ENCODE results near the gene TRMT1L. TPM values are rescaled to one million over a fixed set of nuclear protein-coding genes. Genes with fewer than 3 reads are reported as not detected.

TRMT1L gene
- total RNA-seq, 1 donor from 2014 or later: 25.6 TPM

DNA sequence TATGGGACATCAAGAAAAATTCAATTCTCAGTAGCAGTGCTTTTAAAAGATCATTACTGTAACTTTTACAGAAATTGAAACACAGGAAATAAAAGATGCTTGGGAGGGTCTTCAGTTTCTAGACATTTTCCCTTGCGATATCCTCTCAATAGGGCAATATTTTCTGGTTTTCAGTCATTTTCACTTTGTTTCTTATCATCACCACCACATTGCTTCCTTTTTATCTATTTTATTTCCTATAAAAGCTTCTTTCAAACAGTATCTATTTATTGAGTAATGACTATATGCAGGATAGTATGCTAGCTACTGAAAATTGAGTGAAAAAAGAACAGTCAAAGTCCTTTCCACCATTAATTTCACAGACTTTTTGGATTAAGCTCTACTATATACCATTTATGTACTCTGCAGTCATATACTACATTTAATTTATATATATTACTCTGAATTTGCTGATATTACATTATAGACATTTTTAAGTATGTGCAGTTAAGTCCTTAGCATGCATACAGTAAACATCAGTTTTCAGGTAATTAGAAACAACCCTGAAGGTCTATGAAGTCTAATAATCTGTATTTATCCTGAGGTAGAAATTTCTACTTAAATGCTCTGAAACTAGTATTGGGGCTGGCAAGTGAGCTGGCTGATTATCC is 18.7 kb downstream of the TRMT1L start:
- intact Hi-C loops (cut with DNase I): no loop called here
- ATAC-seq (ENCODE audit: poor library complexity) (no peak), DNase-seq (no peak)

DNA sequence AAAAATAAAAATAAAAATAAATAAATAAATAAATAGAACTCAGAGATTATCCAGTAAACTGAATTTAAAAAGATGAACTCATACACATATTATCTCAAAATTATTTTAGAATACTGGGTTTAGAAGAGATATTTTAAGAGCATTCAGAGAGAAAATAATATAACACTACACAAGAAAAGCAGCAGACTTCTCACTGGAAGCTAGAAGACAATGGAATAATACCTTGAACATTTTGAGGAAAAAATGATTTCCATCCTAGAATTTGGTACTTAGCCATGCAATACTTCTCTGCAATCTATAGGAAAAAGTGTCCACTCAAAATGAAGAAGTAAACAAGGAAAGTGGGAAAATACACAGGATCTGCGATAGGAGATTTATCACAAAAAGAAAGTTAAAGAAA is 24.2 kb downstream of the TRMT1L start:
- intact Hi-C loops (cut with DNase I): no loop called here
- DNase-seq (no peak), ATAC-seq (ENCODE audit: poor library complexity) (no peak)

DNA sequence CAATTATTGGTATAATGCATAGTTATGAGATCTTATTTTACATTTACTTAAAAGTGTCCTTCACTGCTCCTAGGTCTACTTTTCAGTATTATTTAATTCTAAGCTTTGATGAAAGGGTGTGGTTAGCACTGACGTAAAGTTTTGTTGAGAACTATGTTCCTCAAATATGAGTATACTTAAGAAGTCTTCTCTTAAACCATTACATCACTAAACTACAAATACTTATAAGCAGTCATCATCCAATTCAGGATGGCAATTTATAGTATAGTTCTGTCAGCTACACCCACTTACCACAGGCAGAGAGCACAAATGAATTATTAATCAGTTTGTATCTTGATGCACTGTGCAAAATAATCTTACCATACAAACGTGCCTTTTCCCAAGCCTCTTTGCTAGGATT is 27.0 kb downstream of the TRMT1L start:
- ATAC-seq (ENCODE audit: poor library complexity): no peak
- intact Hi-C loops (cut with DNase I): no loop called here
- DNase-seq: no peak

DNA sequence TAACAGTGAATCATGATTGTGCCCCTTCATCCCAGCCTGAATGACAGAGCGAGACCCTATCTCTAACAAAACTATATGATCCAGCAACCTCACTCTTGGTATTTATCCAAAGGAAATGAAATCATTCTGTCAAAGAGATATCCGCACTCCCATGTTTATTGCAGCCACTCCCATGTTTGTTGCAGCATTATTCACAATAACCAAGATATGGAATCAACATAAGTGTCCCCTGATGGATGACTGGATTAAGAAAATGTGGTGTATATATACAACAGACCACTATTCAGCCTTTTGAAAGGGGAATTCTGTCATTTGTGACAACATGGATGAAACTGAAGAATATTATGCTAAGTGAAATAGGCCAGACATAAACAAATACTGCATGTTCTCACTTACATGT is 44.4 kb downstream of the TRMT1L start:
- intact Hi-C loops (cut with DNase I): no loop called here
- DNase-seq (no peak), ATAC-seq (ENCODE audit: poor library complexity) (no peak)

DNA sequence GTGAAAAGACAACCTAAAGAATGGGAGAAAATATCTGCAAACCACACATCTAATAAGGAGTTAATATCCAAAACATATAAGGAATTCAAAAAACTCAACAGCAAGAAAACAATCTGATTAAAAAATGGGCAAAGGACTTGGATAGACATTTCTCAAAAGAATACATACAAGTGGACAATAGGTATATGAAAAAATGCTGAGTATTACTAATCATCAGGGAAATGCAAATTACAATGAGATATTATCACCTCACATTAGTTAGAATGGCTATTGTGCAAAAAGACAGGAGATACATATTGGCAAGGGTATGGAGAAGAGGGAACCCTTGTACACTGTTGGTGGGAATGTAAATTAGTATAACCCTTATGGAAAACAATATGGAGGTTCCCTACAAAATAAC is 44.9 kb downstream of the TRMT1L start:
- no peak for DNase-seq
- no peak for ATAC-seq (ENCODE audit: poor library complexity)
- intact Hi-C loops (cut with DNase I): no loop called here

DNA sequence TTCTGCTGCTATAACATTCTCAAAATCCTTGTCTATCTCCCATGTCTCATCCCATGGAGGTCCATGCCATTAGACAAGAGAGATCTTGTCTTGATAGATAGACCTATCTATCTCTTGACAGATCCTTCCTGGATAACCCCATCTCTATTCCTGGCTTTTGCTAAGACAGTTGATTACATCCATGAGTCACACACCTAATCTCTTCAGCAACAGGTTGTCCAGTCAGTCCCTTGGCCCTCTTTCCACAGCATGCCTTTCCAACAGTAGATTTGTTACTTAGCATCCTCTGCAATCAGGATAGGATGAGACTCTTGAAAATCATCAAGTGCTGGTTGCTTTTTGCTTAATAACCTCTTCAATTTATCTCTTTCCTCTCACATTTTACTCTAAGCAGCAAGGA is 46.6 kb downstream of the TRMT1L start:
- DNase-seq (no peak), ATAC-seq (ENCODE audit: poor library complexity) (no peak)
- intact Hi-C loops (cut with DNase I): no loop called here

DNA sequence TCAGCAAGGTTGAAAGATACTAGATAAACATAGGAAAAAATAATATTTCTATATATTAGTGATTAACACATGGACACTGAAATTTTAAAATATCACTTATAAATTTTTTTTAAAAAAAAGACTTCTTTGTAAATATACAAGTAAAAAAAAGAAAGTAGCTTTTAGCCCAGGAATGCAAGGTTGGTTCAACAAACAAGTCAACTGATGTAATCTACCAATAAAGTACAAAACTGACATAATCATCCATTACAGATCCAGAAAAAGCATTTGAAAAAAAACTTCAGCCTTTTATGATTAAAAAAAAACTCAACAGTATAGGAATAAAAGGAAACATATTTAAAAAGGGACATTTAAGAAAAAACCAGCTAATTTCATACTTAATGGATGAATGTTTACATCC is 48.4 kb downstream of the TRMT1L start:
- DNase-seq: no peak
- intact Hi-C loops (cut with DNase I): no loop called here
- ATAC-seq (ENCODE audit: poor library complexity): no peak

DNA sequence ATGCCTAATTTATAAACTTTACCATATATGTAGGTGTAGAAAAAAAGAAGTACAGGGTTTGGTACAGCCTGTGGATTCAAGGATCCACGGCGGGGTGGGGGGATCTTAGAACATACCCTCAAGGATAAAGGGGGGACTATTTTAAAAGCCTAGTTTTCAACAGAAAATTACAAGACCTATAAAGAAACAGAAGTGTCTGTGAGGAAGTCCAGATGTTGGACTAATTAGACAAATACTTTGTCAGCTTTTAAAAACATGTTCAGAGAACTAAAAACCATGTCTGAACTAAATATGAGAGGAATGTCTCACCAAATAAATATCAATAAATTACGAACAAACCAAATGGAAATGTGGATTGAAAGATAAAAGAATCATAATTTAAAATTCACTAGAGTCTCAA is 51.6 kb downstream of the TRMT1L start:
- no peak for ATAC-seq (ENCODE audit: poor library complexity)
- intact Hi-C loops (cut with DNase I): no loop called here
- no peak for DNase-seq

DNA sequence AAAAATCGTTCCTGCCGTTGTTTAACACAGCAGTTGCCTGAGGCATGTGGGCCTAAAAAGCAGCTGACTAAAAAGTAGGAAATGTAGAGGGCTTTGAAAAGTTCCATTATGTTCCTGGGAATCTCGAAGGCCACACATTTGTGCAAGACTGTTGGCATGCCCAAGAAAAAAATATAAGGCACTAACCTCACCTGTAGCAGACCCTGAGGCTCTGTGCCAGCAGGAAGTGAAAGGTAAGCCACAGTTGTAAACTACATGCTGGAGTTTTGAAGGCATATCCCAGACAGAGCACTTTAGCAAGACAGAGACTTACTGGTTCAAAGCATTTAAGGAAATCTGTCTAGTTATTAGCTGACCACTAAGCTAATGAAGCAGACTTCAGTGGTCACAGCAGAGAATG is 52.7 kb downstream of the TRMT1L start:
- no peak for ATAC-seq (ENCODE audit: poor library complexity)
- intact Hi-C loops (cut with DNase I): no loop called here
- DNase-seq: no peak

DNA sequence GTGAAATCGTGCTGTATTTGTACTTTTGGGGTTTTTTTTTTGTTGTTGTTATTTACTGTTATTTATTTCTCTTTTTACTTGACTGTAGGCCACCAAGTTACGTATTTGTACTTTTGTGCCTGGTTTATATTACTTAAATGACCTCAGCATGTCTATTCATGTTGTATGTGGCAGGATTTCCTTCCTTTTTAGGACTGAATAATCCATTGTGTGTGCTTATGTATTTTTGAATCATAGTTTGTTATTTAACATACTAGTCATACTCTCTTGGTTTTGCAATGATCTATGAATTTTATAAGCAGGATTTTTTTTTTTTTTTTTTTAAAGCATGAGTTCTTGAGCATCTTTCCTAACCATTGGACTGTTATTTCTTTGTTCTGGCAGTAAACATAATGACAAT is 60.2 kb downstream of the TRMT1L start:
- DNase-seq (no peak), ATAC-seq (ENCODE audit: poor library complexity) (no peak)
- intact Hi-C loops (cut with DNase I): no loop called here

DNA sequence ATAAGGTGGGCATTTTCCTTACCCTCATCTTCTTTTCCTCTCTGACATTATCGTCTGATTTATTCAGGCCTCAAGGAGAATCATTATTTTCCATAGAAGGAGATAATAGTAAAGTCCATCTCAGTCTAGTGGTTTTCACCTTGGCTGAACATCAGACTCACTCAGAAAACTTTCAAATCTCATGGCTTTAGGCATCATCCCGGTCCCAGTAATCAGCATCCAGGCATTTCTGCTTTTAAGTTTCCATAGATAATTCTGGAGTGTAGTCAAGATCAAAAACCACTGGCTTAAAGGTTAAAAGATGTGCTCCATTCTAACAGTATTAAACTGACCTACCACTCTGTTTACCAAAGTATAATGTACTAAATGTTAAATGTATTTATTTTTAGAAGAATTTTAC is 62.0 kb downstream of the TRMT1L start:
- no peak for ATAC-seq (ENCODE audit: poor library complexity)
- intact Hi-C loops (cut with DNase I): no loop called here
- DNase-seq: no peak

DNA sequence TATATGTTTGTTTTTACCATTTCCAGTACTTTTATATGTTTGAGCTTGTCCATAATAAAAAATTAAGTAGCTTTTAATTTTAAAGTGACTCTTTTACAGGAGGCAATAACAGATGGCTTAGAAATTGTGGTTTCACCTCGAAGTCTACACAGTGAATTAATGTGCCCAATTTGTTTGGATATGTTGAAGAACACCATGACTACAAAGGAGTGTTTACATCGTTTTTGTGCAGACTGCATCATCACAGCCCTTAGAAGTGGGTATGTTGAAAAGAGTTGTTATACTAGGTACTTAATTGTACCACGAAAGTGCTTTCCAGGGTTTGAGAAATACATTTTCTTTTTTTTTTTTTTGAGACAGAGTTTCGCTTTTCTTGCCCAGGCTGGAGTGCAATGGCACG is 65.3 kb downstream of the TRMT1L start:
- ATAC-seq (ENCODE audit: poor library complexity) (no peak), DNase-seq (no peak)
- intact Hi-C loops (cut with DNase I): no loop called here

DNA sequence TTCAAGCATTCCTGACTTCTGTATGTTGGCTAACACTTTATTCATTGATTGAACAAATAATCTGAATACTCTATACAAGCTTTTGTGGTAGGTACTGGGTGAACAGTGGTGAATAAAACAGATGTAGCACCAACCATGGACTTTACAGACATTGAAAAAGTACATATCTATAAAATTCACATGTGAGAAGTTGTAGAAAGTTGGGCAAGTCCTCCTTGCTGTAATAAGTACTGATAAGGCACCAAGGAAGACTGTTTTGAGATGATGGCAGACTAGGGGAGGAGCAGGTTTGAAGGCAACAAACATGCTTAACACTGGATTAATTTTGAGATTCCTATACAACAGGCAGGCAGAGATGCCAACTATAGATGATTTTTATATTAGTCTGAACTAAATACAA is 69.0 kb downstream of the TRMT1L start:
- ATAC-seq (ENCODE audit: poor library complexity) (no peak), DNase-seq (no peak)
- intact Hi-C loops (cut with DNase I): no loop called here

DNA sequence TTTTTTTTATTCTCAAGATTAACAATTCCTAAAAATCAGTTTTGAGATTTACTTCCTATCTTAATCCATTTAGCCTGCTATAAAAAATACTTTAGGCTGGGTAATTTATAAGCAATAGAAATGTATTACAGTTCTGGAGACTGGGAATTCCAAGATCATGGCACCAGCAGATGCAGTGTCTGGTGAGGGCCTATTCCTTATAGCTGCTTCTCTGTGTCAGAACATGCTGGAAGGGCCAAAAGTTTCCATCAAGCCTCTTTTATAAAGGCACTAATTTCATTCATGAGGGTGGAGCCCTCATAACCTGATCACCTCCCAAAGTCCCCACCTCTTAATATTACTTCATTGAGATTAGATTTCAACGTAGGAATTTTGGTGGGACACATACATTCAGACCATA is 69.7 kb downstream of the TRMT1L start:
- intact Hi-C loops (cut with DNase I): no loop called here
- ATAC-seq (ENCODE audit: poor library complexity): no peak
- DNase-seq: no peak

DNA sequence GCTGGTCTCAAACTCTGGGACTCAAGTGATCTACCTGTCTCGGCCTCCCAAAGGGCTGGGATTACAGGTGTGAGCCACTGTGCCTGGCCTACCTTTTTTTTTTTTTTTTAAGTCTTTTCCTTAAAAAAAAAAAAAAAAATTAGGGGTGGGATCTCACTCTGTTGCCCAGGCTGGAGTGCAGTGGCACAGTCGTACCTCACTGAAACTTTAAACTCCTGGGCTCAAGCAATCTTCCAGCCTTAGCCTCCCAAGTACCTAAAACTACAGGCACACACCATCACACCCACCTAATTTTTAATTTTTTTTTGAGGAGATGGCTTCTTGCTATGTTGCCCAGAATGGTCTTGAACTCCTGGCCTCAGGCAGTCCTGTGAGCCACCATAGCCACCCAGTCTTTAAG is 72.9 kb downstream of the TRMT1L start:
- intact Hi-C loops (cut with DNase I): no loop called here
- DNase-seq (no peak), ATAC-seq (ENCODE audit: poor library complexity) (no peak)

DNA sequence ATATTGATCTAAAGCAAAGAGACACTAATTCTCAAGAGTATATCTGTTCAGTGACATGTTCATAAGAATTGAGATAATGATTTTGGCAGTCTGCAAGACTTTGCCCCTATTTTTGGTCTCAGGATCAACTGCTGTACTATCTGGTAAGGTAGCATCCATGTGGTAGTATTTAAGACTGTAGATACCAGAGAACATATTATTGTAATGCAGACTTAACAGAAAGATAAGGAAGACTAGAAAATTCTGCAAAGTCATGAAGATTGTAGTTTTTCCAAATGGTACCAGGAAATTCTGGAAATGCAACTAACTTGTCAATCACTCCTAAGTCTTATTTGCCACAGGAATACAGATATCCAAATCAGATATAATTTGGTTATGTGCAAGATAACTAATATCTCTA is 76.3 kb downstream of the TRMT1L start:
- ATAC-seq (ENCODE audit: poor library complexity) (no peak), DNase-seq (no peak)
- intact Hi-C loops (cut with DNase I): no loop called here

DNA sequence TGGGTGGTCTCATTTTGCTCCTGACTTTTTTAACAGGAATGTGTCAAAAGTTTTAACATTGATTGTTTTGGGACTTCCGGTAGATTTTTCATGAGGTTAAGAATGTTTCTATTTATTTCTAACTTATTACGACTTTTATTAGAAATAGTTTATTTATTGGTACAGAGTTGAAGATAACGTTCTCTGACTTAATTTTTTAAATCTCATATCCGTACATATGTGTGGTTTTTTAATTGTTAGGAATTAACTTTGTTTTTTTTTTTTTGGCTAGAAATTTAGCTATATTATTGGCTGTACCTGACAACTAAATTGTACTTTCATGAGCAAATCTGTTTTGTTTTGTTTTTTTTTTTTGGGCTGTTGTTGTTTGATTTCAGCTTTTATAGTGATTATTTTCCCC is 79.4 kb downstream of the TRMT1L start:
- no peak for ATAC-seq (ENCODE audit: poor library complexity)
- no peak for DNase-seq
- intact Hi-C loops (cut with DNase I): no loop called here

DNA sequence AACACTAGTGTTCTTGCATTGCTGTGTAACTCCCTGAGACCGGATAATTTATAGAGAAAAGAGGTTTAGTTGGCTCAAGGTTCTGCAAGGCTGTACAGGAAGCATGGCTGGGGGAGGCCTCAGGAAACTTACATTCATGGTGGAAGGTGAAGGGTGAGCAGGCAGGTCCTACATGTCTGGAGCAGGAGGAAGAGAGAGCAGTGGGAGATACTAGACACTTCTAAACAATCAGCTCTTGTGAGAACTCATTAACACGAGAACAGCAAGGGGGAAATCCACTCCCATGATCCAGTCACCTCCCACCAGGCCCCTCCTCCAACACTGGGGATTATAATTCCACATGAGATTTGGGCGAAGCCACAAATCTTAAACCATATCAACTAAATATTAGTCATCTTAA is 81.3 kb downstream of the TRMT1L start:
- intact Hi-C loops (cut with DNase I): no loop called here
- no peak for DNase-seq
- ATAC-seq (ENCODE audit: poor library complexity): no peak

DNA sequence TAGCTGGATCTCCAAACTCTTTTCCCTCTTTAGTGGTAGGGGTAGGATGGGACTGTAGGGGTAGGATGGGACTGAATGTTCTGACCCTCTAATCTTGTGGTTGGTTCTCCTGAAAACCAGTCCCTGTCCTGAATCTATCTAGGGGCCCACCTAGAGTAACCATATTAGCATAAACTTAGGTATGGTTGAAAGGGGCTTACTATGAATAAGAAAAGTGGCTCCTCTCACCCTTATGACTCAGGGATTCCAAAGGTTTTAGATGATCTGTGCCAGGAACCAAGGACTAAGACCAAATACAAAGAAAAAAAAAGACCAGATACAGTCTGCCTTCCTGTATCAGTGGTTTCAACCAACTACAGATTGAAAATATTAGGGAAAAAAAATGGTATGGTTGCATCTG is 82.4 kb downstream of the TRMT1L start:
- intact Hi-C loops (cut with DNase I): no loop called here
- DNase-seq (no peak), ATAC-seq (ENCODE audit: poor library complexity) (no peak)

DNA sequence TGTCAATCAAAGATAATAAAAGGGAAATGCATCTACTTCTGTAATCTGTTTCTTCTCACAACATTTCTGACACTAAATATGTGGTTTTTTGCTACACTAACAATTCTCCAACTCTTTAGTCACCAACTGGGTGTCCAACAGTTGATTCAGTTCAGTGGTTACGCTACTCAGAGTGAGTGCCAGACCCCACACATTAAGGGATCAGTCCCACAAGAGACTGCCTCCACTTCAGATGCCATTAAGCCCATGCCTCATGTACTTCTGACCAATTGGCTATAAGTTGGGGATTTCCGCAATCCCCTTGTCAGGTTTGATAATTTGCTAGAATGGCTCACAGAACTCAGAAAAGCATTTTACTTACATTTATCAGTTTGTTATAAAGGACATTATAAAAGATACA is 83.0 kb downstream of the TRMT1L start:
- no peak for DNase-seq
- intact Hi-C loops (cut with DNase I): no loop called here
- ATAC-seq (ENCODE audit: poor library complexity): no peak

DNA sequence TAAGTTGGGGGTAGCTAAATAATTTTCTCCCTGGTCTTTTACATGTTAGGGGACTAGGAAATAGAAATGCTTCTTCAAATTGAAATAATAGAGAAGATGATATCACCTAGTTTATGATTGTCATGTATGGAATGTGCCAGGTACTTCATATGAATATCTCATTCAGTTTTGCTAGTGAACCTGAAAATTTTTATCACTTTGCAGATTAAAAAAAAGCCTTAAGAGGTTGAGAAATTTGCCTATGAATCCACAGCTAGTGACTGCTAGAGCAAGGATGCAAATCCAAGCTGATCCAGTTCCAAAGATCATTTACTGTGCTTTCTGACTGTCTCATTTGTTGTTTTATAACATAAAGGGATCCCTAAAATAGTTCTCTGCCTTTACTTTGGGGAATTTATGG is 86.7 kb downstream of the TRMT1L start:
- DNase-seq: no peak
- intact Hi-C loops (cut with DNase I): no loop called here
- ATAC-seq (ENCODE audit: poor library complexity): no peak
